ENCODE results near the gene RPRD1B.

RPRD1B gene, protein sequence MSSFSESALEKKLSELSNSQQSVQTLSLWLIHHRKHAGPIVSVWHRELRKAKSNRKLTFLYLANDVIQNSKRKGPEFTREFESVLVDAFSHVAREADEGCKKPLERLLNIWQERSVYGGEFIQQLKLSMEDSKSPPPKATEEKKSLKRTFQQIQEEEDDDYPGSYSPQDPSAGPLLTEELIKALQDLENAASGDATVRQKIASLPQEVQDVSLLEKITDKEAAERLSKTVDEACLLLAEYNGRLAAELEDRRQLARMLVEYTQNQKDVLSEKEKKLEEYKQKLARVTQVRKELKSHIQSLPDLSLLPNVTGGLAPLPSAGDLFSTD
- 37.9 to 45.3 reads per million in 2 donors for total RNA-seq

DNA sequence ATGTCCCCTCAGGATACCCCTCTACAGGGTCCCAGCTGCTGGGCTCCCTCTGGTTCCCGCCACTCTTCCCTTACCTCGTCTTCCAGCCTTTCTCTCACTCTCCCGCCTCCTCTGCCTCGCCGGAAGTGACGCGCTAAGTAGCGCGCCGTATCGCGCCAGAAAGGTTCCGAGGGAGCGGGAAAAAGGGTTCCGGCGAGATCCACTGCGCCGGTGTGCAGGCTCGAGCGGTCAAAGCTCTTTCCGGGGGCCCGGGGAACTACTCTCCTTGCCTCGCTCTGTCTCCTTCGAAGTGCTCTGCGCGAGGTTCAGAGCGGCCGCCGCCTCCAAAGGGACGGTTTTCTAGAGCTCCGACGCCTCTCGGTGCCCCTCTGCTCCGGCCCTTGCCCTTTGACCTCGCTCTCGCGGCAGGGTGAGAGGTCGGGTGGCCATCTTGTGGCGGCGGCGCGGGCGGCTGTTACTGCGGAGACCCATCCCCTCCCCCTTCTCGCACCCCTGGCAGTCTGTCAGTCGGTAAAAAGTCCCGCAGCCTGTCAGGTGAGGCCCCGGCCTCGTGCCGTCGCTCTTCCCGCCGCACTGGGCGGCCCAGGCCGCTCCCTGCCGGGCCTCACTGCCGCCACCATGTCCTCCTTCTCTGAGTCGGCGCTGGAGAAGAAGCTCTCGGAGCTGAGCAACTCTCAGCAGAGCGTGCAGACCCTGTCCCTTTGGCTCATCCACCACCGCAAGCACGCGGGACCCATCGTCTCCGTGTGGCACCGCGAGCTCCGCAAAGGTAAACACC is at the start of gene RPRD1B, which contains the start of gene TTI1:
RPRD1B (plus strand) TSS at position 417 of the 778 bp plus-strand sequence; CDS start at position 619, 202 bp downstream.
TTI1 (minus strand) TSS at position 127 of the 778 bp plus-strand sequence. CDS start 19,640 bp downstream, outside the sequence.
- peak; percentile 76 for DNase-seq

DNA sequence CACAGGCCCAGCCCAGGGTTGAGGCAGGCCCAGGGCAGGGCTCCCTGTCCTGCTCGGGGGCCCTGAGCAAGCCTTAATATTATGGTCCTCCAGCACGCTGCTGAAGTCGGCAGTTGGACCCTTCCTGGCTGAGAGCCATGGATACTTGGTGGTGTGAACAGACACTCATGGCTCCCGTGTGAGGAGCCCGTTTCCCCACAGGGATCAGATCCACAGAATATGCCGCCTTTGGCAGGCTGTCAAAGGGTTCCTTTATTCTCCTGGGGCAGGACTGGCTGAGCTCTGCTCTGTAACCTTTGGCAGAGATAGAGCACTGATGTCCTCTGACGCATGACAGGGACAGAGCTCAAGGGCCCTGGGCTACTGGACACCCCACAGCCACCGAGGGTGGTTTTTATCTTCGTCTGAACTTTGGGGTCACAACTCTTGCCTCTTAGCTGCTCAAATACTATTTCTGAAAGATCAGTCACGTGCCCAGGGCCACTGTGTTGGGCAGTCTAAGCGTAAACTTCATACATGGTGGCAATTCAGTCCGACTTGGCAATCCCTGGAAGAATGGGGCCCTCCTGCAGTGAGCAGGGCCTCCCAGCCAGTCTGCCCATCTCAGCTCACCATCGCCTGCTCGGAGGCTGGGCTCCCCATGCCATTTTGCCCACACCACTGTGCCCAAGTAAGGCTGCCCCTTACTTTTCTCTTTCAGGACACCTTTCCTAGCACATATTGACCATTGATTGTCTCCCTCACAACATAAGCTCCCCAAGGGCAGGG is 49.3 kb upstream of the RPRD1B start:
- no peak for DNase-seq

DNA sequence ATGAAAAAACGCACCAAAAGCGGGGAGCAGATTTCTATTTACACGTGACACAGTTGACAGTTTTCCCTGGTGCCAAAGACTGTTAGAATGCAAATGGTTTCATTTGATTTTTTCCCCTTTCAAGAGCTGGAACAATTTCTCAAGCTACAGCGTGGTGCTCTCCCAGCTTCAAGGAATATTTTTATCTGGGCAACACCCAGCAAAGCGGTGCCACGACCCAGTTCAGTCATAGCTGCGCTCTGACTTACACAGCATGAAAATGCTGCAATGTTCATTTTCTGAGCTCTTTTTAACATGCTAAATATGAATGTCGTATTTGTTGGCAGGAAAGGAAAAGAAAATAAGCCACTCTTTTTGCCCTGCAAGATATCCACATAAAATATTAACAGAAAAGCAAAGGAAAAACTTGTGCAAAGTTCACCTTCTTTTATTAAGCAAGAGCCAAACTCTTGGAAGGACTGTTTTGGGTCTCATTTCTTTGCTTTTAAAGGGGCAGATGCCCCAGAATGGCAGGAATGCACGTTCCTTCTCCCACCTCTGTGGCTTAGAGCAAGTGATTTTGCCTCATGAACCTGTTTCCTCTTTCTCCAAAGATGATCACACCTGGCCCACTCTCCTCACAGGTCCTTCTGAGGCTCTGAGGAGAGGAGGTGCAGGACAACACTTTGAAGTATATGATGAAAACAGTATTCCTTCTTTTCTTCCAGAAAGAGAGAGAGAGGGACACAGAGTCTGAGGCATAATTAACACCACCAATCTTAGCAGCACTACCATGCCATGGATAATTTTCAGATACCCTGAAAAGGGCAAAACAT is 47.3 kb upstream of the RPRD1B start:
- DNase-seq = no peak

DNA sequence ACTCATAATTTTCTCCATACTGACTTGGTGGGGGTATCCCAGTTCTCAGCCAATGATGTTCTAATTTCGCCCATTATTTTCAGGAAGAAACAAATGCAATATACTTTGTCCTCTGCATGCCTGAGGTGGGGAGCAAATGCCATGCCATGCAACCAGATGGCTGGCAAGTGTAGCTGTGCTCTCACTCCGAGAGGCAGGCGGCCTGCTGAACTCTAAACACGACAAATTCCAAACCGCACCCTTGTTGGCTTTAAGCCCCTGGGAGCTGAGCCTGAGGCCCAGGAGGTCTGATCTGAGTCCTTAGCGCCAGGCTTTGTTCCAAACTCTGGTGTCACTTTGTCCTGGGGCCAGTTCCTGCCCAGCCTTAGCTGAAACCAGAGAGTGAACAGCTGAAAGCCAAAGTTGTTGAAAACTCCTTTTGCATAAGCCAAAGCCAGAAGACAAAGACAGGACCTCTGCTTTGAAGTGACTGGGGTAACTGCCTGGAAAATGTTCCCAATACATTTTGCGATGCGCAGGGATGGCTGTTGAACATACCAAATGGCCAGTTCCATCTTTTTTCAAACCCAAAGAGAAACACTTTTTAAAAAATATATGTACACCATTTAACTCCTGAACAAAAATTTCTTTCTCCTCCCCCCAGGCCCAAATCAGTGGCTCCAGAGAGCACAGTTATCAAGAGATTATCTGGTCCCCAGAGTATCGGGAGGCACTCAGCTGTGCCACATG is 46.5 kb upstream of the RPRD1B start:
- DNase-seq = no peak

DNA sequence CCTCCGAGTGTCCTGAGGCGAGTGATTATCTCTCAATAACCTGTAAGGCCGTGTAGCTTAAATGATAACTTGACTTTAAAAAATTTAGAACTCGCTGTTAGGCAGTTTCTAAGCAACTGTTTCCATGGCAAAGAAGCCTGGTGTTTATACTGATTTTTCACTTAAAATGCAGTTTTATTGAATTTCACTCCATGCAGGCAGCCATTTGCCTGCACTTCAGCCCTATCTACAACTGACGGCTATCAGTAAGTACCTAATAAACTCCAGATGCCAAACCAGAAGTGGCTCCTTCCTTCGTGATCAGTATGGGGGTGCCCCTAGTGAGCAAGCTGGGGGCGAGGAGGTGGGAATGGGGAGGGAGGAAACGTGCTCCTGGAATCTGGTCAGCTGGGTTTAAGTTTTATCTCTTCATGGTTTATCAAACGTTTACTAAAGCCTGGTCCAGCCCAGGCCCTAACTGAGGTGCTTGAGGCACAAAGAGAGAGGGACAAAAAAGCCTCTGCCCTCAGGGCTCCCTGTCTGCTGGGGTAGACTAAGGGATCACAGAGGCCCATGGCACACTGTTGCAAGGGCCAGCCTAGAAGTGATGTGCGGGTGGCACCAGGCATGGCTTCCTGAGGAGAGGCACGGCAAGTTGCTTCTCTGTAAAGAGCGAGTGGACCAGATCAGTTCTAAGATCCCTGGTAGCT is 45.8 kb upstream of the RPRD1B start:
- DNase-seq = no peak

DNA sequence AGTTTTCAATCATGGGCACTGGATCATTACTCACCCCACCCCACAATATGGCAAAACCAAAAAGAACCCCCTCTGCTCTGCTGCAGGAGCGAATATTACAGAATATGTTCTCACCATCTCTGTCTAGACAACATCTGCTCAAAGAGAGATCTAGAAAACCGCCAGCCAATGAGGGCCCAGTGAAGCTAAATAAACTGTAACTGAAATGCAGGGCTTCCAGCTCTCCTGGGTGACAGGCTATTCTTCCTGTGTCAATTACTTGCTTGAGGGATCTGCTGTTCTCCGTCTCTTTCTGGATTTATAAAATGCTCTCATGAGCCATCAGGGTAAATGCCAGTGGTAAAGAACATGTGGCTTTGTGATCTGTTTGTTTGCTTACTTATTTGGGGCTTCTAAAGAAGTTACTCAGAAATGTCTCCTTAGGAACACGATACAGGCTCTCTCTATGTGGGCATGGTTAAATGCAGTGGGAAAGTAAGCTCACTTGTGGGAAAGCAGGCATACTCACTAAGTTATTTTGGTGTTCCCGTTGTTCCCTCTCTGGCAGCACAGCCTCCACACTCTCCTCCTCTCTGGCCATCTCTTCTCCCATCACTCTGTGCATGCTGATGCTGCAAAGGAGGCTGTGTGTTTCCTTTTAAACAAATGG is 45.1 kb upstream of the RPRD1B start:
- DNase-seq = no peak

DNA sequence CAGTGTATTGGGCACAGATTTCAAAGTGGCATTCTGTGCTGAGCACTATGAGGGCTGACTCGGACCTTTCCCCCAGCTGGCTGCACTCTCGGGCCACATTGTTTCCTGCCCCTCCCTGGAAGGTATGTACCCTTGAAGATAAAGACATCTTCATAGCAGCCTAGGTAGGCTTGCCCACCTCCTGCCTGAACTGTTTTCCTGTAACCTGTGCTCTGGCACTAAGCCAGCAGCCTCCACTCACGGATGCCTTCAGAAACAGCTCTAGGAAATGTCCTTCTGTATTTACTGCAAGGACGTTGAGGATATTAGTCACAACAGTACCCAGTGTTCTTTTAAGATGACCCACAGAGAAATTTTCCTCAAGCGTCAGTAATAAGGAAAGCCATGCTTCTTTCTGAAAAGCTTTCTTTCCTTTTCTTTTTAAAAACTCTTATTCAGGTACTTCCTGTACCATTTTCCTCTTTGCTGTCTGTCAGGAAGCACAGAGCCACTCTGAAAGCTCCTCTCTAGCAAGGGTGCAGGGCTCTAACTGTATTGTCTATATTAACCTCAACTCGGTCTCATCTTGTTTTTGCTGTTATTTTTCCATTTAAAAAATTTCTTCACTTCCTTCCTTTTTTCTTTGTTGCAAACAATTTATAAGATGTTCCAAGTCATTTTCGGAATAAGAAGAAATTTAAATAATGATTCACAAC is 43.8 kb upstream of the RPRD1B start:
- DNase-seq = no peak

DNA sequence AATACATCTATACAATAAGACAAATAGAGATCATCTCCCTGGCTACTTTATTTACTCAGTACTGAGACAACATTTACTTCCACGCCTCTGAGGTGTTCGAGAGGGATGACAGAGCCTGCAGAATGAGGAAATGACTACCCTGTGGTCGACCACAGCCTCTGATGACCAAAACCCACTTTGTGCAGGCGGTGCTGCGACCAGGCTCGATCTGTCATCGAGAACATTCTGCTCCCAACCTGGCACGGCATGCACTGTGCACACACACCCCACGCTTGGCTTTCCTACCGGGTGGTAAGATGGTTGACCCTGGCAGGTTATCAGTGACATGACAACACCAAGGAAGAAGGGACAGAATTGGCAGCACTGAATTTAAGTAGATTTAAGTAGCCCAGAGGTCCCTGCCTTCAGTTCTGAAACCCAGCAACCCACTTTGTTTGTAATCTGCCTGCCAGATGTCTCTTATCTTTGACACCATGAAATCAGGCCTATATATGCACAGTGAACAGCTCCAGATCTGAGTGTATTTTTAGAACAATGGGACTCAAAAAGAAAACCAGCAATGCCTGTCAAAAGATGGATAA is 42.9 kb upstream of the RPRD1B start:
- DNase-seq = no peak

DNA sequence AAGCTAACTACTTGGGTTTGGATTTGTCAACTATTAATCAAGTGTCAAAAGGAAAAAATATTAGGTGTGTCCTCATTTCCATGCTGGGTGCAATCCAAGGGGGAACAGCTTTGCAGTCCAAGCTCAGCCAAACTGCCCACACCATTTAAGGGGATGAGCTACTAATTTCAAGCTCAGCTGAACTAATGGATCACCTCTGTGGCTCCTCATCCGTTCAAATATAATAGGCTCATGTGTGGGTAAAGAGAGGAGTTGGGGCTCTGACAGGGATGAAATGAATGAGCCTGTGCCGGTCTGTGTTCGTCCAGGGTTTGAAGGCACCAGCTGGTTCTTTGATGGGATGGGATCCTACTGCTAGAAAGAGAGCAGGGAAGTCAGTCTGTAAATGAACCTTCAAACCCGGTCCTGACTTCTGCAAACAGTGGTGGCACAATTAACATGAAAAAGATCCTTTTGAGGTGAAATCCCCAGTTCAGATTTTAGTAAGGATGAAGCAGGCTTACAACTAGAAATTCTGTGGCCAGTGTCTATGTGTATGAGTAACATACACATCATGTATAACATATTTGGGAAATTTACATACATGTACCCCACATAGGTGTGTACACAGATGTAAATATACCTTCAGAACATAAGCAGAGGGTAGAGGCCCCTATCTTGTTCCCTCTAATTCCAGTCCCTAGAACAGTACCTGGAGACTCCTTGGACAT is 42.2 kb upstream of the RPRD1B start:
- DNase-seq = no peak

DNA sequence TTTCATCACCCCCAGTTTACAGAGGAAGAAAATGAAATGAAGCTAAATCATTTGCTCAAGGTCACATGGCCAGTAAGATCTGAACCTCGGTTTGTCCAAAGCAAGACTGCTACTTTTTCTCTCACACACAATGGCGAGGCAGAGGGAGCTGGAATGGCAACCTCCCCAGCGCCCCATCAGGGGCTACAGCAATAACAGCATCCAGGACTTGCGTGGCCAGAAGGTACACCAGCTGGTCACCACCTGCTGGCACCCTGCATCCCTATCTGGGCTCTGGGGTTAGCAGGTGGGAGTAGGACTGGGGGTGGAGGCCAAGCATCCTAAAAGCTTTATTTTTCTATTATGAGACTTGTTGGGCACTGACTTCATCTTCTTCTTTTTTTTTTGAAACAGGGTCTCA is 41.6 kb upstream of the RPRD1B start:
- no peak for DNase-seq

DNA sequence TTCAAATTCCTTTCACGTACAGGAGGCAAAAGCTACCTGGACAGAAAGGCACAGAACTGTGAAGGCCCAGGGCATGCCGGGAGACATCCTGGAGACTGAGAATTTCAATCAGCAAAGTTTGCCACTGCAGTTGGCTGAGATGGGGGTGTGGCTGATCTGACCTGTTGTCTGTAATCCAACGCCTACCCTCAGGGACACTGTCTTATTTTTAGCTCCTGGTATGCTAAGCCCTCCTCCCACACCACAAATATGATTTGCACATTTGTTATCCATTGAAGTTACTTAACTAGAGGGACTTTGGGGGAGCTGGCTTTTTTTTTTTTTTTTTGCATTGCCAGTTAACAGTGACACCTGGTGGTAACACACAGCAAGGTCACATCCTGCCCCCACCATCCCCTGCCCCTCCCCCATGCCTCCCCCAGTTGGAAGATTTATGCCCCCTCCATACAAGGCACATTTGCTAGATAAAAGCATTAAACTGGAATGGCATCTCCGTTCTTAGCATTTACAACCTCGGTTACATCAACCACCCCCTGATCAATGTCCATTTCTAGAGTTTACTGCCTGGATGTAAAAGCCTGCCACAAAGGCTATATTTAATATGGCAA is 40.6 kb upstream of the RPRD1B start:
- DNase-seq = no peak

DNA sequence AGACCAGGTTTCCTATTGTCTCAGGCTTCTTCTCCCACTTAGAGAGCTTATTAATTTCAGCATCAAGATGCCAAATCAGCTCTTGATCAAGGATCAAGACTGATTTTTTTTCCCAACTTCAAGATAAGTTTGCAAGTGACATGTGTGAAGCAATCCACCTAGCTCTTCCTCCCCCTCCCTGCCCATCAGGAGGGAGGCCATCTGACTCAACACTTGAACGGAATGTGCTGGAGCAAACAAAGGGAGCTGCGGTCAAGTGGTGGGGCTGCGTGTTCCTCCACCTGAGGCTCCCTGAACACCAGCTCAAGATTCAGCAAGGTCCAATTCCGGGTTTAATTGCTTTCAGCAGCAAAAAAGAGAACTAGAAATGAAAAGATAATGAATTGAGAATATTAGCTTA is 39.0 kb upstream of the RPRD1B start:
- DNase-seq = no peak

DNA sequence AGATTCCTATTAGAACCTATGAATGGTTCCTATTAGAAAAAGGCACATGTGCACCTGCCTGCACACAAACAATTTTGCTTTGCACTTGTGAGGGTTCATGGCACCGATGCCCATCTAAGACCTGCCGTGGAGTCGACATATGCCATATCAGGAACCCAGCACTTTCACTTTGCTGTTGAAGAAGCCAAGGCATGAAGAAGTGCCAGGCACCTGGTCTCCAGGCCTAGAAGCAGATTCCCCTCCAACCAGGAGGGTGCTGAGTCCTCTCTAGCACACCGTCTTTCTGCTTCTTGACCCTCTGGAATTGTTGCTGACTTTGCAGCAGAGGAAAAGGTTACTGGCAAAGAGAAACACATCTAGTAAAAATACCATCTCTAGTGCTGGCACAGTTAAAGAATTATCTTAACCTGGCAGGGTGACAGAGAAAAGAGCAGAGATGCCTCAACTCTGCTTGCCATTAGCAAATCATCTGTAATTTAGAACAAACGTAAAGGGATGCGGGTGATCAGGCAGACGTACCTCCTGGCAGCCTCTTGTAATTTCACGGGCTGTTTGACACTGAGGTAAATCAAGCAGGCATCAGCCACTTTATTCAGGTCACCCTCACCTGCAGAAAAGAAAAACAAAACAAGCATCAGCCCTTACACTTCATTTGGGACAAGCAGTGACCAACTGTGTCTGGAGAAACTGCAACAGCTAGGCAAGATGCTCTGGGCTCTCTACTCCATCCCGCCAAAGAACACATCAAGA is 37.5 kb upstream of the RPRD1B start:
- DNase-seq = no peak

DNA sequence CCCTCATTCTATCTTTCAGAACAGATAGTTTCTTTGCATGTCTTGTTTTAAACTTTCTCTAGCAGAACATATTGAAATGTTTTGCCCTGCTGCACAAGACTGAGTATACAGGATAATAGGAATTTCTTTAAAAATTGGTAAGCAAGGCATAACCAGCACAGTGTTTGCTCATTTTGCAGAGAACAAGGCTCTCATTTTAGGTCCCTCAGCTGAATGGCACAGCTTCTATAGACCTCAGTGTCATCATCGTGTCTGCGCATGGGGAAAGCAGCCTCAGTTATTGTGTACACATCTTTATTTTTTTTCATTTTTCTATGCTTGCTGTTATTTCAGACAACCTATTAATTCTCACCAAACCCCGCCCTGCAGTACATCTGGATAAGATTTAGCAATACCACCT is 36.0 kb upstream of the RPRD1B start:
- DNase-seq = no peak

DNA sequence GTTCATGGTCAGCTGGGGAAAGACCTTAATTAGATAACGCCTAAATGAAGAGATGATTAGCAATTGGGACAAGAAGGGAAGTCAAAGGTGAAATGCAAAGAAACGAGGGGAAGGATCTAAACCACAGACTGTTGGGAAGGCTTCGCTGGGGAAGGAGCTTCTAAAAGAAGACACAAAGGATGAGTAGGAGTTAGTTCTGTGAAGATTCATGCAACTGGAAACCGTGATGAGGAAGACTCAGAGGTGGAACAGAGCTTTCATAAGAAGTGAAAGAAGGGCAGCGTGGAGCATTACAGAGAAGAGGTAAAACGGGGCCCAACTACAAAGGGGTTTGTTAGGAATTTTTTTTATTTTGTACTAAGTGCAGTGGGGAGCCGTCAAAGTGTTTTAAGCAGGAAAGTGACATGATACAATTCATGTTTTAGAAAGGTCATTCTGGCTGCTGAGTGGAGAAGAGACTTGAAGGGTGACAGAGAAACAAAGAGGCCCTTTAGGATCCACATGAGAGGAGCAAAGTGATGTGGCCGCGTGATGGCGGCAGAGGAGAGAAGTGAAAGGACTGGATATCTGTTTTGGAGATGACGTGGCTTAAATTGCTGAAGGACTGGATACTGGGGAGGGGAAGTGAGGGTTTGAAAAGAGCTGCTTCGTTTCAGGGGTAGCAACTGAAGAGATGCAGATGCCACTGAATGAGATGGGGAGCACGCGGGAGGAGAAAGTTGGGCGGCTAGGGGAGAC is 33.9 kb upstream of the RPRD1B start:
- DNase-seq = no peak

DNA sequence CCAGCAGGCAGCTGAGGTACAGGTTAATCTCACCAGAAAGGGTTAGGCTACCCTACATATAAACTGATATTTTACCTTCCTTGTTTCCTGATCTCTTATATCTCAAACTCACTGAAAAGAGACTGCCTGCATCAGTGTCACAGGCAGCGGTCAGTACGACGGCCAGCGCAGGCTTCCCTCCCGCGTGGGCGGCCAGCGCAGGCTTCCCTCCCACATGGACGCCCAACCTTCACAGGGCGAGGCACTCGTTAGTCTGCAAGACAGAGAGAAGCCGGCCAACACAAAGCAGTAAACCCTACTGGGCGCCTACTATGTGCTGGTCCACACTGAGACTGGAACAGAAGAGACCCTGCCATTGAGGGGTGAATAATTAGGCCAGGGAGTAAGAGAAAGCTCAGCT is 33.3 kb upstream of the RPRD1B start:
- DNase-seq = no peak
